Osteocyte (in vitro differentiated cells): ENCODE results near the gene CARD11. TPM values are rescaled to one million over a fixed set of nuclear protein-coding genes. Genes with fewer than 3 reads are reported as not detected.

Source experiments
- DNase-seq: peaks from one replicate; pipeline ENCODE4 v3.0.0; 2021; ENCODE audit warnings: mixed read lengths; ENCODE audit not compliant: unreplicated experiment; ENCODE audit errors: extremely low spot score
- H3K27ac Mint-ChIP-seq: one replicate; pipeline ENCODE4 v1.8.0; 2021; ENCODE audit warnings: mild to moderate bottlenecking, mixed read lengths; ENCODE audit not compliant: unreplicated experiment
- H3K27me3 Mint-ChIP-seq: one replicate; pipeline ENCODE4 v1.8.0; 2021; ENCODE audit warnings: mixed read lengths; ENCODE audit not compliant: unreplicated experiment
- H3K36me3 Mint-ChIP-seq: one replicate; pipeline ENCODE4 v1.8.0; 2021; ENCODE audit warnings: mixed read lengths; ENCODE audit not compliant: unreplicated experiment
- H3K4me1 Mint-ChIP-seq: one replicate; pipeline ENCODE4 v1.8.0; 2021; ENCODE audit warnings: mixed read lengths; ENCODE audit not compliant: unreplicated experiment
- H3K4me3 Mint-ChIP-seq: one replicate; pipeline ENCODE4 v1.8.0; 2021; ENCODE audit warnings: mild to moderate bottlenecking, moderate library complexity, mixed read lengths; ENCODE audit not compliant: unreplicated experiment
- H3K9me3 Mint-ChIP-seq: one replicate; pipeline ENCODE4 v1.8.0; 2021; ENCODE audit warnings: mixed read lengths; ENCODE audit not compliant: unreplicated experiment
- total RNA-seq: library from RNA; stranded (reverse); gene quantifications from 2 replicates; pipeline ENCODE4 v1.2.1, GENCODE V29; 2021
- TF ChIP-seq, protein P1 (sequence below): fragments of 200-600 bp; sonication (generic); IDR thresholded peaks from 2 replicates; pipeline ENCODE4 v1.5.0; 2021; ENCODE audit warnings: antibody characterized with exemption, mild to moderate bottlenecking, moderate library complexity

The CARD11 gene
- total RNA-seq, 1 donor from 2014 or later, result 0.24 TPM

DNA sequence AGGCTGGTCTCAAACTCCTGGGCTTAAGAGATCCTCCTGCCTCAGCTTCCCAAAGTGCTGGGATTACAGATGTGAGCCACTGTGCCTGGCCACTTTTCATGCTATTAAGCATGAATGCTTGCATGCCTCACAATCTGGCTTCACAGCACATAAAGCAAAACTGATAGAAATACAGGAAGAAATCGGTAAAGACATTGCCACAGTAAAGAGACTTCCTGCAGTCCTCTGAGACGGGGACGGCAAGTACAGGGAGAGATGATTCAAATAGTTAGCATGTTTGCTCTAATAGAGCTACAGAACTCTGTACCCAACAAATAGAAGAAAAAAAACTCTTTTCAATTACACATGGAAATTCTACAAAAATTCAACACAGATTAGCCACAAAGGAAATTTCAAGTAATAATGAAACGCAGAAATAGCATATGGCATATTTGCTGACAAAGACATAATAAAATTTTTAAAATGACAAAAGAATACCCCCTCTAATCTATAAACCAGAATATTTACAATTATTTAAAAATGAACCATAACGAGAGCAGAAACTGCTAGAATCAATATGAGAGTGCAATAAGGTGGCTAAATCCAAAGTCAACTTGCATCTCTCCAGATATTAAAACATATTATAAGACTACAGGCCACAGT is 32.3 kb downstream of the CARD11 start:
- TF ChIP-seq, protein P1, sequence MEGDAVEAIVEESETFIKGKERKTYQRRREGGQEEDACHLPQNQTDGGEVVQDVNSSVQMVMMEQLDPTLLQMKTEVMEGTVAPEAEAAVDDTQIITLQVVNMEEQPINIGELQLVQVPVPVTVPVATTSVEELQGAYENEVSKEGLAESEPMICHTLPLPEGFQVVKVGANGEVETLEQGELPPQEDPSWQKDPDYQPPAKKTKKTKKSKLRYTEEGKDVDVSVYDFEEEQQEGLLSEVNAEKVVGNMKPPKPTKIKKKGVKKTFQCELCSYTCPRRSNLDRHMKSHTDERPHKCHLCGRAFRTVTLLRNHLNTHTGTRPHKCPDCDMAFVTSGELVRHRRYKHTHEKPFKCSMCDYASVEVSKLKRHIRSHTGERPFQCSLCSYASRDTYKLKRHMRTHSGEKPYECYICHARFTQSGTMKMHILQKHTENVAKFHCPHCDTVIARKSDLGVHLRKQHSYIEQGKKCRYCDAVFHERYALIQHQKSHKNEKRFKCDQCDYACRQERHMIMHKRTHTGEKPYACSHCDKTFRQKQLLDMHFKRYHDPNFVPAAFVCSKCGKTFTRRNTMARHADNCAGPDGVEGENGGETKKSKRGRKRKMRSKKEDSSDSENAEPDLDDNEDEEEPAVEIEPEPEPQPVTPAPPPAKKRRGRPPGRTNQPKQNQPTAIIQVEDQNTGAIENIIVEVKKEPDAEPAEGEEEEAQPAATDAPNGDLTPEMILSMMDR, result no peak
- Mint-ChIP-seq H3K4me3 (no peak overlapping the region), H3K36me3 (no peaks in the 10 kb centered on the region), H3K27me3 (peaks cover 37% of the 10 kb centered on the region), H3K9me3 (no peaks in the 10 kb centered on the region), H3K27ac (no peak overlapping the region), H3K4me1 (no peaks in the 10 kb centered on the region)
- DNase-seq, result no peak

- H3K36me3 Mint-ChIP-seq, result no peaks in the 10 kb centered on the region
- H3K4me1 Mint-ChIP-seq, result no peaks in the 10 kb centered on the region
- H3K9me3 Mint-ChIP-seq, result no peaks in the 10 kb centered on the region
- H3K27me3 Mint-ChIP-seq, result peaks cover 42% of the 10 kb centered on the region
- no peak overlapping the region for H3K27ac Mint-ChIP-seq
- no peak overlapping the region for H3K4me3 Mint-ChIP-seq
- DNase-seq, result no peak
- TF ChIP-seq, protein P1, result no peak
Observed at GRCh38 chr7:3010161-3010560, 33.5 kb downstream of the CARD11 start.

- no peaks in the 10 kb centered on the region for H3K36me3 Mint-ChIP-seq
- TF ChIP-seq, protein P1, result no peak
- no peak overlapping the region for H3K27ac Mint-ChIP-seq
- no peaks in the 10 kb centered on the region for H3K9me3 Mint-ChIP-seq
- no peak for DNase-seq
- H3K27me3 Mint-ChIP-seq, result peaks cover 42% of the 10 kb centered on the region
- no peak overlapping the region for H3K4me3 Mint-ChIP-seq
- H3K4me1 Mint-ChIP-seq, result no peaks in the 10 kb centered on the region
Observed at GRCh38 chr7:3009086-3009485, 34.6 kb downstream of the CARD11 start.

GRCh38 chr7:3008386-3008785 is 35.3 kb downstream of the CARD11 start:
- no peaks in the 10 kb centered on the region for H3K36me3 Mint-ChIP-seq
- no peak for DNase-seq
- no peak overlapping the region for H3K27ac Mint-ChIP-seq
- peaks cover 42% of the 10 kb centered on the region for H3K27me3 Mint-ChIP-seq
- TF ChIP-seq, protein P1, result no peak
- H3K4me1 Mint-ChIP-seq, result no peaks in the 10 kb centered on the region
- H3K9me3 Mint-ChIP-seq, result no peaks in the 10 kb centered on the region
- no peak overlapping the region for H3K4me3 Mint-ChIP-seq

- TF ChIP-seq, protein P1, result no peak
- no peak overlapping the region for H3K27ac Mint-ChIP-seq
- no peak overlapping the region for H3K4me3 Mint-ChIP-seq
Observed at GRCh38 chr7:3007696-3008095, 36.0 kb downstream of the CARD11 start.

More at GRCh38 chr7:3007696-3008095, 36.0 kb downstream of the CARD11 start:
- no peak for DNase-seq
- peaks cover 42% of the 10 kb centered on the region for H3K27me3 Mint-ChIP-seq
- no peaks in the 10 kb centered on the region for H3K36me3 Mint-ChIP-seq
- no peaks in the 10 kb centered on the region for H3K4me1 Mint-ChIP-seq
- H3K9me3 Mint-ChIP-seq, result no peaks in the 10 kb centered on the region
